Panc1 (cell line): Measurements from ENCODE around the gene TBC1D9B. TPM values are rescaled to one million over a fixed set of nuclear protein-coding genes. Genes with fewer than 3 reads are reported as not detected.

Experiments used
- ATAC-seq: fragments of 200-7000 bp; cut with Tn5 transposase; 2 replicates; pipeline ENCODE4 v1.9.1; 2020; ENCODE audit warnings: mild to moderate bottlenecking, moderate library complexity
- BruUV-seq: library from RNA; stranded (reverse); fragments of 400-500 nt; replicated peaks from 2 replicates; lab custom pipeline; 2021; lab: Mats Ljungman, UMichigan
- CTCF ChIA-PET: fragments of 300-600 bp; sonication (Branson Sonifier 250); formaldehyde crosslinking; loops from one replicate; lab custom pipeline; 2022; ENCODE audit warnings: antibody characterized with exemption; lab: Charles Lee
- POLR2A ChIA-PET: fragments of 300-600 bp; sonication (Branson Sonifier 250); formaldehyde crosslinking; loops from one replicate; lab custom pipeline; 2022; ENCODE audit warnings: antibody characterized with exemption; lab: Charles Lee
- DNase-seq: peaks from one replicate; pipeline ENCODE4 v3.0.0-alpha.2; 2010; ENCODE audit warnings: low read depth, low spot score
- H3K27ac ChIP-seq: 2 replicates; pipeline ENCODE4 v1.5.1; 2011; ENCODE audit warnings: mild to moderate bottlenecking, low read length, inconsistent platforms
- H3K27me3 ChIP-seq: fragments of 200-500 bp; sonication (Bioruptor generic); 2 replicates; pipeline ENCODE4 v1.6.0; 2014; ENCODE audit warnings: low read length, inconsistent platforms; ENCODE audit not compliant: control insufficient read depth, insufficient read depth
- H3K36me3 ChIP-seq: fragments of 200-500 bp; sonication (Bioruptor generic); 2 replicates; pipeline ENCODE4 v1.5.1; 2014; ENCODE audit warnings: inconsistent platforms, mild to moderate bottlenecking, low read length, moderate library complexity; ENCODE audit not compliant: control insufficient read depth, insufficient read depth
- H3K4me1 ChIP-seq: 2 replicates; pipeline ENCODE4 v1.5.1; 2011; ENCODE audit warnings: inconsistent platforms, mild to moderate bottlenecking, low read length, moderate library complexity; ENCODE audit not compliant: control insufficient read depth, insufficient read depth
- H3K4me3 ChIP-seq, 2 experiments: 2 replicates each; pipeline ENCODE4 v1.5.1; 2011 to 2012; ENCODE audit warnings: low read depth in 2 of 2, low read length in 2 of 2, mild to moderate bottlenecking in 2 of 2, inconsistent platforms in 1 of 2, moderate library complexity in 1 of 2
- H3K9me3 ChIP-seq: fragments of 200-500 bp; sonication (Bioruptor generic); 2 replicates; pipeline ENCODE4 v1.5.1; 2014; ENCODE audit warnings: low read depth, mild to moderate bottlenecking, inconsistent platforms, low read length, moderate library complexity; ENCODE audit not compliant: control insufficient read depth, insufficient read depth
- POLR2AphosphoS5 ChIP-seq: IDR thresholded peaks from 2 replicates; pipeline ENCODE4 v1.6.1; 2012; ENCODE audit warnings: mild to moderate bottlenecking, low read depth, low read length, moderate library complexity
- REST ChIP-seq, 2 experiments: IDR thresholded peaks; 2 replicates each; pipeline ENCODE4 v1.6.1; 2011 to 2012; ENCODE audit warnings: low read depth in 2 of 2, control low read depth in 1 of 2, low read length in 1 of 2, mild to moderate bottlenecking in 1 of 2, moderate library complexity in 1 of 2; ENCODE audit not compliant: insufficient read depth in 1 of 2
- SIN3A ChIP-seq: IDR thresholded peaks from 2 replicates; pipeline ENCODE4 v1.6.1; 2012; ENCODE audit warnings: low read depth, mild to moderate bottlenecking, low read length, moderate library complexity, borderline replicate concordance; ENCODE audit not compliant: insufficient read depth
- TCF7L2 ChIP-seq: IDR thresholded peaks from 2 replicates; pipeline ENCODE4 v1.6.1; 2011; ENCODE audit warnings: mild to moderate bottlenecking, low read depth, low read length, inconsistent platforms
- in situ Hi-C: cut with HindIII; loops from 2 replicates; pipeline ENCODE4 v1.10.0; 2016; ENCODE audit warnings: low sequenced_read_pairs, low pct_unique_long_range_greater_than_20kb
- intact Hi-C: fragments of 100-400 bp; cut with micrococcal nuclease; formaldehyde crosslinking; loops from one replicate; pipeline ENCODE4 v1.10.0; 2022; ENCODE audit not compliant: unreplicated experiment
- total RNA-seq: library from RNA; stranded (reverse); gene quantifications from one replicate; pipeline ENCODE4 v1.2.1, GENCODE V29; 2021; ENCODE audit not compliant: unreplicated experiment
- TF ChIP-seq, protein P1 (sequence below): fragments of 450-650 bp; IDR thresholded peaks from 2 replicates; pipeline ENCODE4 v1.5.1; 2017; ENCODE audit warnings: mild to moderate bottlenecking

TBC1D9B gene
- total RNA-seq, 1 experiment from 2014 or later: 131 TPM

DNA sequence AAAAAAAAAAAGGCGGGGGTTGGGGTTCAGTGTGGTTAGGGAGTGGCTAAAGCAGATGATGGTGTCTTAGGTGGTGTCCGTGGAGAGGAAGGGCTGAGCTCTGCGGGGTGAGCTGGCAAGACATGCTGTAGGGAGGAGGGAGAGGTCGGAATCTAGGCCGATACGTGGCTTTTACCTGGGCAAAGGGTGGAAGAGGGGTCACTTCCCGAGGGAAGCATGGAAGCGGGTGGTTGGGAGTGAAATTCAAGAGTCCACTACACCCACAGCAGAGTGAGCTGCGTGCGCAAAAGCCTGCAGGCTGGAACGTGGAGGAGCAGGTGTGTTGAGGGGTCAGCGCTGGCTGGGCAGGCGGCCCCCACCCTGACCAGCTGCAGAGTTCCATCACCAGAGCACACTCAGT, 17.8 kb downstream of the TBC1D9B start:
- in situ Hi-C loops: no loop called here
- Histone ChIP-seq H3K4me3 (no peak overlapping the region), H3K9me3 (no peaks in the 10 kb centered on the region; the same call in 1 of the 2 replicates), H3K27ac (no peak overlapping the region), H3K4me1 (no peaks in the 10 kb centered on the region), H3K27me3 (no peaks in the 10 kb centered on the region), H3K36me3 (peaks cover 12% of the 10 kb centered on the region)
- POLR2A ChIA-PET: no interaction called here
- intact Hi-C loops: no loop called here
- DNase-seq: no peak
- no peak for TF ChIP-seq SIN3A
- no peak for TF ChIP-seq REST (IDR thresholded peaks at IDR 0.05; ENCODE audit: insufficient read depth in 1 of 2, low read depth in 2 of 2, low read length in 1 of 2)
- no peak for TF ChIP-seq TCF7L2
- TF ChIP-seq, protein P1, sequence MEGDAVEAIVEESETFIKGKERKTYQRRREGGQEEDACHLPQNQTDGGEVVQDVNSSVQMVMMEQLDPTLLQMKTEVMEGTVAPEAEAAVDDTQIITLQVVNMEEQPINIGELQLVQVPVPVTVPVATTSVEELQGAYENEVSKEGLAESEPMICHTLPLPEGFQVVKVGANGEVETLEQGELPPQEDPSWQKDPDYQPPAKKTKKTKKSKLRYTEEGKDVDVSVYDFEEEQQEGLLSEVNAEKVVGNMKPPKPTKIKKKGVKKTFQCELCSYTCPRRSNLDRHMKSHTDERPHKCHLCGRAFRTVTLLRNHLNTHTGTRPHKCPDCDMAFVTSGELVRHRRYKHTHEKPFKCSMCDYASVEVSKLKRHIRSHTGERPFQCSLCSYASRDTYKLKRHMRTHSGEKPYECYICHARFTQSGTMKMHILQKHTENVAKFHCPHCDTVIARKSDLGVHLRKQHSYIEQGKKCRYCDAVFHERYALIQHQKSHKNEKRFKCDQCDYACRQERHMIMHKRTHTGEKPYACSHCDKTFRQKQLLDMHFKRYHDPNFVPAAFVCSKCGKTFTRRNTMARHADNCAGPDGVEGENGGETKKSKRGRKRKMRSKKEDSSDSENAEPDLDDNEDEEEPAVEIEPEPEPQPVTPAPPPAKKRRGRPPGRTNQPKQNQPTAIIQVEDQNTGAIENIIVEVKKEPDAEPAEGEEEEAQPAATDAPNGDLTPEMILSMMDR: no peak
- no peak for TF ChIP-seq POLR2AphosphoS5
- no peak for ATAC-seq
- BruUV-seq: no TSS peak
- CTCF ChIA-PET: no interaction called here

GRCh38 chr5:179887802-179888201, 19.9 kb downstream of the TBC1D9B start:
- Histone ChIP-seq H3K9me3 (peaks cover 18% of the 10 kb centered on the region), H3K27me3 (no peaks in the 10 kb centered on the region), H3K4me1 (no peaks in the 10 kb centered on the region), H3K4me3 (no peak overlapping the region), H3K27ac (no peak overlapping the region), H3K36me3 (peaks cover 17% of the 10 kb centered on the region)
- no TSS peak for BruUV-seq
- ATAC-seq (no peak), DNase-seq (no peak)
- TF ChIP-seq POLR2AphosphoS5 (no peak), TCF7L2 (no peak), REST (IDR thresholded peaks at IDR 0.05; ENCODE audit: insufficient read depth in 1 of 2, low read depth in 2 of 2, low read length in 1 of 2) (no peak), SIN3A (no peak)
- TF ChIP-seq, protein P1: no peak
- POLR2A ChIA-PET: no interaction called here
- intact Hi-C loops (no loop called here), in situ Hi-C loops (no loop called here)
- CTCF ChIA-PET: no interaction called here
